GM12878 (cell line): ENCODE results near the gene EEIG2. TPM values are rescaled to one million over a fixed set of nuclear protein-coding genes. Genes with fewer than 3 reads are reported as not detected.
A peak's percentile ranks its signal among the peaks of the same experiment; 100 is the strongest.

Experiments used
- BACH1 ChIP-seq: fragments of 450-650 bp; IDR thresholded peaks from 2 replicates; pipeline ENCODE4 v1.6.1; 2017; ENCODE audit warnings: mild to moderate bottlenecking, borderline replicate concordance
- BRCA1 ChIP-seq: IDR thresholded peaks from 2 replicates; pipeline ENCODE4 v1.6.1; 2011; ENCODE audit warnings: low read depth, low read length, improper control_type of control experiment
- CREB1 ChIP-seq: IDR thresholded peaks from 2 replicates; pipeline ENCODE4 v1.6.1; 2012; ENCODE audit warnings: low read depth, mild to moderate bottlenecking, inconsistent platforms
- CREM ChIP-seq: IDR thresholded peaks from 2 replicates; pipeline ENCODE4 v1.6.1; 2014; ENCODE audit warnings: antibody characterized with exemption, low read depth
- EGR1 ChIP-seq, 2 experiments: IDR thresholded peaks; 1 replicate in 1 of 2; 2 replicates in 1 of 2; pipeline ENCODE4 v1.6.1; 2011 to 2012; ENCODE audit warnings: low read depth in 2 of 2, low read length in 2 of 2, borderline replicate concordance in 1 of 2, mild to moderate bottlenecking in 1 of 2, moderate library complexity in 1 of 2
- EZH2 ChIP-seq: IDR thresholded peaks from 2 replicates; pipeline ENCODE4 v1.6.1; 2012; ENCODE audit warnings: low read depth, mild to moderate bottlenecking, control low read depth, inconsistent platforms, low read length, borderline replicate concordance; ENCODE audit not compliant: control insufficient read depth
- FOXM1 ChIP-seq: IDR thresholded peaks from 2 replicates; pipeline ENCODE4 v1.6.1; 2012; ENCODE audit warnings: low read depth, mild to moderate bottlenecking, inconsistent platforms, low read length, moderate library complexity
- MXI1 ChIP-seq: fragments of 150-350 bp; IDR thresholded peaks from 2 replicates; pipeline ENCODE4 v1.6.1; 2011; ENCODE audit warnings: low read depth, mild to moderate bottlenecking, inconsistent platforms, low read length, improper control_type of control experiment
- MYB ChIP-seq: fragments of 150-350 bp; IDR thresholded peaks from 2 replicates; pipeline ENCODE4 v1.6.1; 2014; ENCODE audit warnings: mild to moderate bottlenecking, low read depth, low read length, borderline replicate concordance
- NFYB ChIP-seq: IDR thresholded peaks from 2 replicates; pipeline ENCODE4 v1.6.1; 2011; ENCODE audit warnings: low read depth, mild to moderate bottlenecking, low read length, improper control_type of control experiment, moderate library complexity; ENCODE audit not compliant: insufficient read depth
- POLR2AphosphoS5 ChIP-seq: IDR thresholded peaks from 2 replicates; pipeline ENCODE4 v1.6.1; 2011; ENCODE audit warnings: mild to moderate bottlenecking, low read length, inconsistent platforms
- PRDM15 ChIP-seq: fragments of 450-650 bp; formaldehyde crosslinking; IDR thresholded peaks from 2 replicates; pipeline ENCODE4 v1.4.0; 2020; ENCODE audit warnings: mild to moderate bottlenecking, moderate library complexity
- RAD51 ChIP-seq: fragments of 450-650 bp; IDR thresholded peaks from 2 replicates; pipeline ENCODE4 v1.6.1; 2016; ENCODE audit warnings: moderate library complexity, mild to moderate bottlenecking, inconsistent platforms
- RB1 ChIP-seq: fragments of 450-650 bp; formaldehyde crosslinking; IDR thresholded peaks from 2 replicates; pipeline ENCODE4 v1.6.1; 2017; ENCODE audit warnings: mild to moderate bottlenecking, borderline replicate concordance
- SIX5 ChIP-seq: IDR thresholded peaks from 2 replicates; pipeline ENCODE4 v1.6.1; 2011; ENCODE audit warnings: mild to moderate bottlenecking, low read depth, low read length, moderate library complexity; ENCODE audit not compliant: severe bottlenecking
- SMAD1 ChIP-seq: fragments of 450-650 bp; IDR thresholded peaks from 2 replicates; pipeline ENCODE4 v1.6.1; 2018; ENCODE audit warnings: mild to moderate bottlenecking, low read depth; ENCODE audit not compliant: partially characterized antibody
- SMAD5 ChIP-seq: IDR thresholded peaks from 2 replicates; pipeline ENCODE4 v1.6.1; 2016; ENCODE audit warnings: antibody characterized with exemption, low read depth
- SPI1 ChIP-seq: IDR thresholded peaks from 2 replicates; pipeline ENCODE4 v1.6.1; 2011; ENCODE audit warnings: low read depth, mild to moderate bottlenecking, low read length, moderate library complexity, borderline replicate concordance; ENCODE audit not compliant: insufficient read depth
- TCF3 ChIP-seq: IDR thresholded peaks from 2 replicates; pipeline ENCODE4 v1.6.1; 2012; ENCODE audit warnings: low read depth, mild to moderate bottlenecking, low read length, borderline replicate concordance; ENCODE audit not compliant: insufficient read depth
- YBX1 ChIP-seq: fragments of 450-650 bp; IDR thresholded peaks from 2 replicates; pipeline ENCODE4 v1.6.1; 2016; ENCODE audit warnings: antibody characterized with exemption
- ZNF207 ChIP-seq: fragments of 450-650 bp; IDR thresholded peaks from 2 replicates; pipeline ENCODE4 v1.6.1; 2014; ENCODE audit warnings: antibody characterized with exemption, mild to moderate bottlenecking, borderline replicate concordance
- ZNF622 ChIP-seq: fragments of 450-650 bp; IDR thresholded peaks from 2 replicates; pipeline ENCODE4 v1.6.1; 2017; ENCODE audit warnings: mild to moderate bottlenecking, inconsistent platforms
- ZZZ3 ChIP-seq: IDR thresholded peaks from 2 replicates; pipeline ENCODE4 v1.6.1; 2011; ENCODE audit warnings: low read depth; ENCODE audit not compliant: control insufficient read depth, insufficient read length
- polyA plus RNA-seq, 11 experiments: library from polyadenylated mRNA; depleted of rRNA in 4 of 11; unstranded in 6 of 11; stranded (reverse) in 5 of 11; fragments of >200 nt; fragmentation: Nextera tagmentation in 4 of 11; fragmentation: Illumina TruSeq in 1 of 11; extraction: Ambion mirVana in 4 of 11; extraction: Trizol in 1 of 11; gene quantifications; 1 replicate in 1 of 11; 2 replicates in 10 of 11; pipeline versions ENCODE4 v1.2.1 to v1.2.3, GENCODE V29; 2011 to 2016; ENCODE audit warnings: inconsistent platforms in 2 of 11, missing spikeins in 2 of 11, low read depth in 1 of 11
- total RNA-seq, 4 experiments: library from RNA; depleted of rRNA in 3 of 4; stranded (reverse); fragments of >200 nt in 3 of 4; fragmentation: Illumina TruSeq in 1 of 4; extraction: Trizol in 1 of 4; gene quantifications; 2 replicates each; pipeline versions ENCODE4 v1.2.1 to v1.2.3, GENCODE V29; 2013 to 2021
- TF ChIP-seq, protein P1 (sequence below): IDR thresholded peaks from 2 replicates; pipeline ENCODE4 v1.6.1; 2012; ENCODE audit warnings: low read depth, low read length, improper control_type of control experiment
- TF ChIP-seq, protein P2 (sequence below): fragments of 450-650 bp; IDR thresholded peaks from 2 replicates; pipeline ENCODE4 v1.6.1; 2017; ENCODE audit warnings: mild to moderate bottlenecking, low read depth, inconsistent platforms; ENCODE audit not compliant: poor library complexity, severe bottlenecking

EEIG2 gene
- total and polyA plus RNA-seq, 10 of the 15 experiments (the other 5 are each of a cell fraction or from before 2014, with no cell fraction given), result 1.4 to 17.2 (median 9.8) TPM

GRCh38 chr1:108561689-108562326 is 1.9 kb downstream of the EEIG2 start (continued):
- TF ChIP-seq FOXM1 (0 out of 2 replicates have a peak, but pooled peaks have one; percentile 32), YBX1 (no peak), SMAD5 (no peak), BRCA1 (no peak), CREM (no peak; the same call in 1 of the 2 replicates), NFYB (no peak), ZNF622 (no peak), ZNF207 (no peak), BACH1 (no peak), POLR2AphosphoS5 (no peak), TCF3 (no peak), MXI1 (no peak), RAD51 (no peak), CREB1 (no peak), SIX5 (no peak), SPI1 (0 out of 2 replicates have a peak, but pooled peaks have one; percentile 13), EGR1 (IDR thresholded peaks at IDR 0.05; ENCODE audit: borderline replicate concordance in 1 of 2, low read depth in 2 of 2, low read length in 2 of 2) (no peak), MYB (no peak), EZH2 (no peak), ZZZ3 (no peak), SMAD1 (no peak), PRDM15 (CRISPR knock-in tag) (no peak), RB1 (no peak)
- TF ChIP-seq, protein P1, sequence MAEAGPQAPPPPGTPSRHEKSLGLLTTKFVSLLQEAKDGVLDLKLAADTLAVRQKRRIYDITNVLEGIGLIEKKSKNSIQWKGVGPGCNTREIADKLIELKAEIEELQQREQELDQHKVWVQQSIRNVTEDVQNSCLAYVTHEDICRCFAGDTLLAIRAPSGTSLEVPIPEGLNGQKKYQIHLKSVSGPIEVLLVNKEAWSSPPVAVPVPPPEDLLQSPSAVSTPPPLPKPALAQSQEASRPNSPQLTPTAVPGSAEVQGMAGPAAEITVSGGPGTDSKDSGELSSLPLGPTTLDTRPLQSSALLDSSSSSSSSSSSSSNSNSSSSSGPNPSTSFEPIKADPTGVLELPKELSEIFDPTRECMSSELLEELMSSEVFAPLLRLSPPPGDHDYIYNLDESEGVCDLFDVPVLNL, result no peak
- TF ChIP-seq, protein P2, sequence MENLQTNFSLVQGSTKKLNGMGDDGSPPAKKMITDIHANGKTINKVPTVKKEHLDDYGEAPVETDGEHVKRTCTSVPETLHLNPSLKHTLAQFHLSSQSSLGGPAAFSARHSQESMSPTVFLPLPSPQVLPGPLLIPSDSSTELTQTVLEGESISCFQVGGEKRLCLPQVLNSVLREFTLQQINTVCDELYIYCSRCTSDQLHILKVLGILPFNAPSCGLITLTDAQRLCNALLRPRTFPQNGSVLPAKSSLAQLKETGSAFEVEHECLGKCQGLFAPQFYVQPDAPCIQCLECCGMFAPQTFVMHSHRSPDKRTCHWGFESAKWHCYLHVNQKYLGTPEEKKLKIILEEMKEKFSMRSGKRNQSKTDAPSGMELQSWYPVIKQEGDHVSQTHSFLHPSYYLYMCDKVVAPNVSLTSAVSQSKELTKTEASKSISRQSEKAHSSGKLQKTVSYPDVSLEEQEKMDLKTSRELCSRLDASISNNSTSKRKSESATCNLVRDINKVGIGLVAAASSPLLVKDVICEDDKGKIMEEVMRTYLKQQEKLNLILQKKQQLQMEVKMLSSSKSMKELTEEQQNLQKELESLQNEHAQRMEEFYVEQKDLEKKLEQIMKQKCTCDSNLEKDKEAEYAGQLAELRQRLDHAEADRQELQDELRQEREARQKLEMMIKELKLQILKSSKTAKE, result no peak
